GM18873 (cell line): ENCODE measurements around the gene GPC6.

Source experiments
- ATAC-seq: cut with Tn5 transposase; IDR thresholded peaks from one replicate; pipeline ENCODE4 v1.9.1; 2021; ENCODE audit warnings: mild to moderate bottlenecking, moderate library complexity, moderate number of reproducible peaks; ENCODE audit not compliant: unreplicated experiment, low FRiP score

GPC6 gene

DNA sequence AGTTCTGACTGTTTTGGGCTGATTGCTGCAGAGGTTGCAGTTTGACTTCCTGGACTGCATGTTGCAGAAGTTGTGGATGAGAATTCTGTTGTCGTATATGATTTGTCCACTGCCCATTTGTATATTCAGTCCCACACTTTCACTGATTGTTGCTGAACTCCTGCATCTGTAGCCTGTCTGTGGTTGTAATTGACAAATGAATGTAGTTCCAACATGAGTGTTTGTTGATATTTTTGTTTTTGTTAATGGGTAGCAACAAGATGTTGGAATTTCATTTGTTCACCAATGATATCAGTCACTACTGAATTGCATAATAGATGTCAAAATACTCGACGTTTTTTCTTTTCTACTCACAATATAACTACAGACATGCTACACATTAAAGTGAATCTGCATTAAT, 719.0 kb downstream of the GPC6 start:
- no peak for ATAC-seq

DNA sequence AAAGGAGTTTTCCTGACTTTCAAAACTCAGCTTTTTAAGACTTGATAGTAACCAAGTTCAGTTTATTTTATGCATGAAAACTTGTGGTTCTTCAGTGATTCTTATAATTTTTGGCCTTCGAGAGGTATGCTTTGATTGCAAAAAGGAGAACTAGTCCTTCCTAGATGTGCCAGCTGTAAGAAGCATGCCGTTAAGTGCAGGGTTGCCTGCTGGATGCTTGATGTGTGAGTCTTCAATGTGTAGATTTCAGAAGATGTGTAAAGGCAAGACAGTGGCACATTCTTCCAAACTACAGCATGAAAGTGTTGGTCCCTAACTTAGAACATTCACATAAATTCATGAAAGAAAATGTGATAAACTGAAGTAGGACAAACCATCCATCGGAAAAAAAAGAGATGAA, 720.4 kb downstream of the GPC6 start:
- no peak for ATAC-seq

DNA sequence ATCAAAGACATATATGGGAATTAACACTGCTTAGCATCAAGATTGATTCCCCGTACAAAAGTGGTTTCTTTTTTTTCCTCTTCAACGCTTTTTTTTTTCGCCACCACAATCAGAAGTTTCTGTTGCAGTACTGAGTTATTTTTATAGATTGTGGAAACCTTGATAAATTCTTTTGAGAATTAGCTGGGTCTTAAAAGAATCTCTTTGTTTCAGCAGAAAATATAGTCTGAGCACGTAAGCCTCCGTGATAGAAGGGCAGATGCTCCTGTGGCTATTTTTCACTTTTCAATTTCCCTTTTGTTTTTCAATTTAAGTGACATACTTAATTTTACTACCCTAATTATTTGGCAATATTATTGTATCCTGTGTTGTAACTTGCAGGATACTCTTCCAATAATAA, 721.0 kb downstream of the GPC6 start:
- no peak for ATAC-seq

DNA sequence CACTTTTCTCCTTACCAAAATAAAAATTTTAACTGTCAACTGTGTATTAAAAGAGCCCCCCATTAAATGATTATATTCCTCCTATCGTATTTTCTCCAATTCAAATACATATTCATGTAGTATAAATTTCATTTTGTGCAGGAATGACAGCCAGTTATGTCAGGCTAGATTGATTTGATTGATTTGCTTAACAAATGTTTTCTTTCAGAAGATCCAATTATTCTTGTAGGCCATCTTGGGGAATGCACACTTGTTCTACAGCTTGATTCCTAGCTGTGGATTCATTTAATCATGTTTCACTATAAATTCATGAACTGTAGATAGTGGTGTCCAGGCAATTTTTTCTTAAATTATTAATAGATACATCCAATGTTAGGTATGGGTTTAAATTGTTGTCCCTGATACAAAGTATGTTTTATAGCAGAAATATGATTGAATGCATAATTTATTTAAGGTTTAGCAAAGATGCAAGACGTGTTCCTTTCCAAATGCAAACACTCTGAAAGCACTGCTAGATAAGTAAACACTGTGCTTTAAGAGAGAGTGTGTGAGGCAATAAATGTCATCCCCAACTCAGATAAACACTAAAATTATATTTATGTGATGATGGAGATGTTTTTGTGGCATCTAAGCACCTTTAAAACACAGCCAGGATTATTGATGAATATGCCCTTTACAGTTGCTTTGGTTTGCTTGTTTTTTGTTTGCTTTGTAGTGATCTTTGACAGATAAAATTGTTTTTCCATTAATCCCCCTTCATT, 721.7 kb downstream of the GPC6 start:
- ATAC-seq = no peak

DNA sequence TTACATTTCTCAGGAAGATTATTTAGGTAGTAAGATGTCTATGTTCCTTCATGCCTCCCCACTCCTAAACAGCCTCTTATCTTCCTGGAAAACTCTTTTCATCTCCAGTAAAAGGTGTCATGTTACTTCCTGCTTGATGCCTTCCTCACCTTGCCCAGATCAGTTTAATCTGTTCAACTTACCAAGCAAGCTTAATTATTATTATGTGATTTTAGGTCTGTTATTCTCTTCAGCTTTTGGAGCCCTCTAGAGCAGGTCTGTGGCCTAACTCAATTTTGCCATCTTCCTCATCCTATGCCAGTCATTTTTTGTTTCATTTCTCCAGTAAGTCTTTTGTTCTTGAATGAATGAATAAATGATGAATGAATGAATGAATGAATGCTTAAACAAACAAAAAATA, 724.5 kb downstream of the GPC6 start:
- no peak for ATAC-seq

DNA sequence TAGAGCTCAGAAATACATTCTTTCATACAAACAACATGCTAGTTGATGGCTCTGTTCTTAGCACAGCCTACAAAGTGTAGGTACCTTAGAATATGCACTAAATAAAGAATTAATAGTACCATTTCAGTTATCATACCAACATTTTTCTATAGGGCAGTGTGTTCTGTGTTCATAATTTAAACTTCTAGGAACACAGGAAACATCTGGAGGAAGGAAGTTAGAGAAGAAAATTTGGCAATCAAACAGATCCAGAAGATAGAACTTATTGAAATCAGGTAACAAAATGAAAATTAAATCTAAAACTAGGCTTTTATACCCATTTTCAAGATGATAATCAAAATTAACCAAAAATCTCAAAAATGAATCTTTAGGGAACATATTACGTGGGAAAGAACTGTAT, 725.3 kb downstream of the GPC6 start:
- no peak for ATAC-seq

DNA sequence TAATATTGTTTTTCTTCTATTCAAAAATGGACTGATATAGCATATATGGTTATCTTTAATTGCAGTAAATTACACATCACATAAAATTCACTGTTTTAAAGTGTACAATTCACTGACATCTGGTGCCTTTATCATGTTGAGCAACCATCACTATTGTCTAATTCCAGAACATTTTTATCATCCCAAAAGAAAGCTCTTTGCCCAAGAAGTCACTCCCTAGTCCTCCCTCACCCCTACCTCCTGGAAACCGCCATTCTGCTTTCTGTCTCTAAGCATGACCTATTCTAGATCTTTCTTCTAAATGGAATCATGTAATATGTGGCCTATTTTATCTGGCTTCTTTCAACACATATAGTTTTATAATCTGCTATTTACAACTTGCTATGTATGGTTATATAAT, 727.2 kb downstream of the GPC6 start:
- ATAC-seq = no peak

DNA sequence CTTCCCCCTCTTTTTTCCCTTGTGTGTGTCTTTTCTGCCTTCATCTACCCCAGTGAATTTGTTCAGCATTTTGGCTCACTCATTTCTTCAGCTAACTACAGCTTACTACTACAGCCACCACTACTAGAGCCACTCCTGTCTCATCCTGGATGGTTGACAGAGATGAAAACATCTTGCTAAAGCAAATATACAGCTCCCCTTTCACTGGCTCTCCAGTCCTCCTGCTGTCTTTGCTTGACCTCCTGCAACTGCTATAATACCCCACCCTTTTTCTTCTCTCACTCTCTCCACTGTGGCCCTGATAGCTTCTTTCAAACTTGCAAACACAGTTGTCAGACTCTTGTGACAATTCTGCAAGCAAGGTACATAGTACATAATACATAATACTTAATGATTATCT, 729.3 kb downstream of the GPC6 start:
- no peak for ATAC-seq

DNA sequence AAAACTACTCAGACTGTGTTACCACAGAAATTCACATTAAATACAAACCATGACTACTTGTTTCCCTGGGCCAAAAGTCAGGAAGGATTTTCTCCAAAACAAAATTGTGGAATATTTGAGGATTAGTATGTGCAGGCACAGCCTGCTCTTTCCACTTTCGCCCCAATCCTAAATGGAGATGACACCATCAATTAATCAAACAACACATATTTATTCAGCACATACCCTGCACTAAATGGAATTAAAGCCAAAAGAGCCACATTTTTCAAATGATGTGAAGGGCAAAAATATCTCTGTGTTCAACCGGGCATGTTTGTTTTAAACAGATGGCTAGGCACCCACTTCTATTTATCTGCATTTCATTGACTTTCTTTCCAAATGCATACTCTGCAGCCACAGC, 729.8 kb downstream of the GPC6 start:
- no peak for ATAC-seq

DNA sequence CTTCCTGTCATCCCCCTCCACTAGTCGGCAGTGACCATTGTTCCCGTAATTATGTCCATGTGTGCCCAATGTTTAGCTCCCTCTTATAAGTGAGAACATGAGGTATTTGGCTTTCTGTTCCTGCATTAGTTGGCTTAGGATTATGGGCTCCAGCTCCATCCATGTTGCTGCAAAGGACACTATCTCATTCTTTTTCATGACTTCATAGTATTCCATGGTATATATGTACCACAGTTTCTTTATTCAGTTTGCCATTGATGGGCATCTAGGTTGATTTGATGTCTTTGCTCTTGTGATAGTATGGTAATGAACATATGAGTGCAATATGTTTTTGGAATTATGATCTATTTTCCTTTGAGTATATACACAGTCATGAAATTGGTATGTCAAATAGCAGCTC, 730.8 kb downstream of the GPC6 start:
- ATAC-seq = no peak

DNA sequence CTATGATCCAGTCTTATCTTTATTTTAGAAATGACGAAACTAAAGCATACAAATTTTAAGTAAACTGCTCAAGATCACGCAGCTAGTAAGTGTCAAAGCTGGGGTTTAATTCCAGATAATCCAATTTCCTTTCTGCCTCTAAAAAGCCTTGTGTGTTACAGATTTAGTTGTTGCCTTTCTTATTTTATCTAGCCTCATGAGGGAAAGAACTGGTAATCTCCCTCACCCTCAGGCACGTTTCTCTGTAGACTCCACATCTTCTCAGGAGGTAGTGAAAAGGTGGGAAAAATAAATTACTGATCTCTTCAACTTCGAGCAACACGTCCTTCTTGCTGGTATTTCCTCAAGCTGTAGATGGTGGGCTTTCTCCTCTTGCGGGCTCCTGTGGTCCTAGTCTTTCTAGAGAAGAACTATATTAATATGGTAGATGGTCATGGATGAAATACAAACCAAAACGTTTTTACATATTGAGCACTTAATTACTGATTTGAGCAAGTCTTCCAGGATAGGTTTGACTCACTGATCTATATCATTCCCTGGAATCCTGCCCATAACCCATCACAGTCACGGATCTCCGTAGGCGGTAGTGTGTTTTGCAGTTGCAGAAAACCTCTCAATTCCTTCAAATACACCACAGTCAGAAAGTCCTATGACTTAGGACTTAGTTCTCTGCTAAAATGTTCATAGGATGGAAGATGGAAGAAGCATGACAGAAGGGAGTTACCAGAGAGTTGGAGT, 733.4 kb downstream of the GPC6 start:
- no peak for ATAC-seq

DNA sequence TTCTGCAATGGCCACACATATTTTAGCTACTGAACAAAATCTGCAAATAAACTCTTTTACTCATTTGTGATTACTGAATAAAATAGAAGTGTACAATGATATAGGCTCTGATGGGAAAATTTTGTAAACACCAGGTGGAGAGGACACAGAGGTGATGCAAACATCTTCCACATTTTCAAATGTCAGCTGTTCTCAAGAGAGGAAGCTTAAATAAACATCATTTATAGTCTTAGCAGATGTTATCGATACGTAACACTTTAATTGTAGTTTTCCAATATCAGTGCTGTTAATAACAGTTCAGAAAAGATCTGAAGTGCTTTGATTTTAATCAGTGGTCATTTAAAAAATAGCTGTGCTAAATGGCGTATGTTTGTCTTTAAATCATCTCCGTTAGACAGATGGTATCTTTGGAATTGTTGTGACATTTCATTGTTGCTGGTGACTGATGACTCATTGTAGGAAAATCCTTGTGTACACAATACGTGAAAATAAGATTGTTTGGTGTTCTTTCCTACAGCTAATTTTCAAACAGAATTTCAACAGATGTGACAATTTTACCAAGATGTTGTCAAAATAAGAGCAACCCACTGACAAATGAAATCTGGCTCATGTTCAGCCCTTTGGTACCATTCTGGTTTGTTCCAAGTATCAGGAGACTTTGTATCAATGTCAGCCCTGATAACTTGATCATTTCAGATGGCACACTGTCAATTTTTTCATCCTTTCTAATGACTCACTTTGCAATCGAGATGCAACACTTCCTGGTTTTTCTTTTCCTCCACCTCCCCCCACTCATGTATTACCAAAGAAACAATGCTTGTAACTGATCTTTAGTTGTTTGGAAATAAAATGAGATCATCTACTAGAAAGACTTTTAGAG, 736.9 kb downstream of the GPC6 start:
- ATAC-seq = no peak

DNA sequence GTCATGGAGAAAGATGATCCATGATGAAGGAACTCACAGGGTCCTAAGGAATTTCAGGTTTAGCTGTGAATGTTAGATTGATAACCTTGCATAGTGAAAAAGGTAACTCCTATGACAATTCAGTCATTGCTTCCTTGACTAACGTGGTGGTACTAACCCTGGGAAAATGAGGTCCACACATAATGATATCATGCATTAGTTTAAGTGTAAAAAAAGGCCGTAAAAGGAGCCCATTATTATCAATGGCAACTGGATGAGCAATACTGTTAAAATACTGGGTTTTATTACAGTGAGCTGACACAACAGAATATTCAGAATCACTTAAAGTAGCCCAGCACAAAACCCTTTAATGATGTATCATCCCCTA, 737.5 kb downstream of the GPC6 start:
- no peak for ATAC-seq

DNA sequence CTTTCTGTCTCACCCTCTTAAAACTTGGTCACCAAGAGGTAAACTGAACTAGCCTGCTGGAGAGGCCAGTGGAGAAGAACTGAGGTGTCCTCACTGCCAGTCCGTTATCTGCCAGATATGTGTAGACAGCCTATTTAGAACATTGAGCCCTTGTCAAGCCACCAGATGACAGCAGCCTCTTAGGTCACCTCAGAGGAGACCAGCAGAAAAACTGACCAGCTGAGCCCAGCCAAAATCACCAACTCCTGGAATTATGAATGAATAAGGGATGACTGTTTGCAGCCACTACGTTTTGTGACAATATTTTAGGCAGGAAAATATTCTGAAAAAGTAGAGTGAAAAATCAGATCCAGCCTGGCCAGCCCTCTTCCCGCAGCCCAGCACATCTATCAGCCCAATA, 739.0 kb downstream of the GPC6 start:
- no peak for ATAC-seq

DNA sequence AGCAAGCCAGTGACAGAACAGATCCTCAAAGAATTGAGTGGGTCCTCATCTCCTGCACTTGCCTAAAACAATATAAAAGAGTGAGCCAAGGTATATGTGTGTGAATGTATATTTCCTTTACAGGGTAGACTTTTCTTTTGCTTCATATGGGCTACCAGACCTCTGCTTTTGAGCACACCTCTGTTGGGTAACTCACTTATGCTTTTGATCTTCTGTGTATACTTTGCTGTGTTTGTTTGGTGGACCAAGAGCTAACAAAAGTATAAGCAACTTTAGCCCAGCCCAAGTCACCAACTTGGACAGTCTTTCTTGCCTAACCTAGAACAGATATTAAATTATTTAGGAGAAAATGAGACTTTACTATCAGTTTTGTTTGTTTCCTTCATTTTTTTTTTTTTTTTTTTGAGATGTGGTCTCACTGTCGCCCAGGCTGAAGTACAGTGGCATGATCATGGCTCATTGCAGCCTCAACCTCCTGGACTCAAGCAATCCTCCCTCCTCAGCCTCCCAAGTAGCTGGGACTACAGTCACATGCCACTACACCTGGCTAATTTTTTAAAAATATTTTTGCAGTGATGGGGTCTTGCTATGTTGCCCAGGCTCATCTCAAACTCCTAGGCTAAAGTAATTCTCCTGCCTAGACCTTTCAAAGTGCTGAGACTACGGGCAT, 739.8 kb downstream of the GPC6 start:
- ATAC-seq = no peak

DNA sequence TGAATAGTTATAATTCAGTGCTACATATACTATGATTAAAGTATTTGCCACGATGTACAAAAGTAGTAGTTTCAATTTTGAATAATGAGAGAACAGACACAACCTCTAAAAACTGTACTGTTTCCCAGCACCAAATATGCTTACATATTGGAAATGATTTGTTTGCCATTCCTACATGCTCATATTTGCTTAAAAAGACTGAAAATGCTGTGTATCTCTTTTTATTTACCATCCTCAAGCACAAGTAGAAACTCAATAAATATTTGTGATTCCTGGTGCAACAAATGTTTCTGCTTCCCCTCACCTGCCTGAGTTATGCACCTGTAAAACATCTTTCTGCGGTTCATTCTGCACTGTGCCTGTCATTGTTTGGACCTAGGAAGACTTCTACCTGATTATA, 740.7 kb downstream of the GPC6 start:
- ATAC-seq = no peak

DNA sequence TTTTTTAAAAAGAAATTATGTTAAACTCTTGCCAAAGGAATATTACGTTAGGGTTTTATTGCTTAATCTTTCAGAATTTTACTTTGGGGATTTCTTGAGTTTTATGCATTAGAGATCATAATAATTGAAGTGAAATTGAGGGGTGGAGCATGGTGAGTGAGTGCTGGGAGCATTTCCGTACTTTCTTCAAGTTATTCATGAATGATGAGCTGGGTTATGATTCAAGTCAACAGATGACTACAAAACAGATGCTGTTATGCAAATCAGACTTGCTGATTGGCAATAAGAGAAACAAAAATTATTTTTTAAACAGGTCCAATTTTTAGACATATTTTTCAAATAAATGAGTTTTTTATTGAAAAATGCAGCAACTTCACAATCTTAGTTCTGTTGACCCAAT, 748.6 kb downstream of the GPC6 start:
- ATAC-seq = no peak

DNA sequence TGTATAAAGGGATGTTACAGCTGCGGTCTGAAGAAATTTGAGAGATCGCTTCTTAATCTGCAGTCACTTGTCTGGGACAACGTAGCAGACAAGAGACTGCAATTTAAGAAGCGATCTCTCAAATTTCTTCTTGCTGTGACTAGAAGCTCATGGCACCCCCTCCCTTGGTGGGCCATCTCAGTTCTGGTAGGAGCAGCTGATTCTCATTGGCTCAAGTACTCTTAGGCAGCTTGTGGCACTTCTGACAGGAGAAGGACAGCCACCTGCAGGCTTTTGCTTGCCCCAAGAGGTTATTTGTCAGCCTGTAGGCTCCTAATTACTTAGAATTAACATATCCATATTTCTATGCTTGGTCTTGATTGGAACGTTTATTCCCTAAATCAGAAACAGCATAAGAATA, 749.9 kb downstream of the GPC6 start:
- no peak for ATAC-seq

DNA sequence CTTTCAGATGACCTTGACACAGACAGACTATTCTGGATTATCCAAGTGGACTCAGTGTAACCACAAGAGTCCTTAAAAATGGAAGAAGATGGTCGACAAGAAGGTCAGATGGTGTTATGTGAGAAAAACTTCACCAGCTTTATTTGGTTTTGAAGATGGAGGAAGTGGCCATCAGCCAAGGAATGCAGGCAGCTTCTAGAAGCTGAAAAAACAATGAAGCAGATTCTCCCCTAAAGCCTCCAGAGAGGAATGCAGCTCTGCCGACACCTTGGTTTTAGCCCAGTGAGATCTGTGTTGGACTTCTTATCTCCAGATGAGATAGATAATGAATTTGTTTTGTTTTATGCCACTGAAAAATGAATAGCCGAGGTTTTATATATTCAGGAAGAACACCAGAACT, 751.4 kb downstream of the GPC6 start:
- no peak for ATAC-seq

DNA sequence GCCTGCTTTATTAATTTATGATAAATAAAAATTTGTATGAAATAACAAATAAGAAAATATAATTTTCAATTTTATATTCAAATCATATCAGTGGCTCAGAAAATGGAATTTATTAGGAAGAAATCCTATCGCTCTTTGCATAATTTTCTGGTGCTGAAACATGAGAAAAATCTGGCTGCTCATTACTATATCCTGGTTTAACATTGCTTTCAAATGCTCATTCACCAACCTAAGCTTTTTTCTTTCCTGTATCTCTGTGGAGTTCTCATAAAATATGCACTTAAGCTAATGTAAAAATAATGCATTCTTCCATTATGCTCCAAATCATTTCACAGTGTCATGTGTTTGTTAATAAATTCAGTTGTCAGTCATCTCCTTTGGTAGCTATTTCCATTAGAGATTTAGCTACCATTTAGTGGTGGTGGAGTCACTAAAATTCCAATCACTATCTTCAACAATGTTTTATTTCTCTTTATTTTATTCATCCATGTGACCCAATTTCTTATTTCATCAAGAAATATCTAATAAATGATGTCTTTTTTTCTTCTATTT, 754.9 kb downstream of the GPC6 start:
- ATAC-seq = no peak
